ENCODE measurements around the gene MRRF.

MRRF gene

DNA sequence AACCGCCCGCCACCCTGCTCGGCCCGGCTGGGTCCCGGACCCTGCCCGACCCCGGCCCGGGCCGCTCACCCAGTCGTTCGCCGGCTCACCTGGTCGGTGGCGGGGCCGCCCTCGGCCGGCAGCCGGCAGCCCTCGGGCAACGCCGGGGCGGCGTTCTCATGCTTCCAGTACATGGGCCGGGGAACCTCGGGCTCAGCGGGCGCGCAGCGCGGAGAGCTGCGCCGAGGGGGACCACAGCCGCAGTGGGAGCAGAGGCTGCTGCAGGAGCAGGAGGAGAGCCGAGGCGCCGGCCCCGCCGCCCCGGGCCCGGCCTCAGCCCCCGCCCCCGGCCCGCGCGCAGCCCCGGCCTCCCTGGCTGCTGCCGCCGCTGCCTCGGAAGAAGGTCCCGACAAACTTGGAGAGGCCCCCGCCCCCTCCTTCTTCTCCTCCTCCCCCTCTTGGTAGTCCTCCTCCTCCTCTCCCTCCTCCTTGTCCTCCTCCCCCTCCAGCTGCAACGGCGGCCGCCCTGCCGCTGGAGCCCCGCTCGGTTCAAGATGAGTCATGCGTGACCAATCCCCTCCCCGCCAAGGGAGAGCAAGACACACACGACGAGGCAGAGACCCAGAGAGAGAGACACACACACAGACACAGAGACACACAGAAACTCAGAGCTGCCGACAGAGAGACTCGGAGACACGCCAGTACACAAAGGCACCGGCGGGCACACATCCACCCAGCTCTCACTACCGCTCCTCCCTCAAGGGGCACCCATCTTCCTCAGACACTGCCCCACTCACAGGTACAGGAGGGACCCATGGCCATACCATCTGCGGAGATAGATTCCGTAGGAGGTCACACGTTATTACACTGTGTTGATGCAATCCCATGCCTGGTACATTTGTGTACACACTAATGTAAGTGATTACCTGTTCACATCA lies 35.9 kb upstream of the MRRF start, which contains the start of gene LHX6:
LHX6 (minus strand) TSS at position 390 of the 917 bp plus-strand sequence; CDS start at position 173, 217 bp downstream.
- DNase-seq, result peak; percentile 46

GRCh38 chr9:122229485-122229837 lies 35.2 kb upstream of the MRRF start:
- DNase-seq, result peak; percentile 22

DNA sequence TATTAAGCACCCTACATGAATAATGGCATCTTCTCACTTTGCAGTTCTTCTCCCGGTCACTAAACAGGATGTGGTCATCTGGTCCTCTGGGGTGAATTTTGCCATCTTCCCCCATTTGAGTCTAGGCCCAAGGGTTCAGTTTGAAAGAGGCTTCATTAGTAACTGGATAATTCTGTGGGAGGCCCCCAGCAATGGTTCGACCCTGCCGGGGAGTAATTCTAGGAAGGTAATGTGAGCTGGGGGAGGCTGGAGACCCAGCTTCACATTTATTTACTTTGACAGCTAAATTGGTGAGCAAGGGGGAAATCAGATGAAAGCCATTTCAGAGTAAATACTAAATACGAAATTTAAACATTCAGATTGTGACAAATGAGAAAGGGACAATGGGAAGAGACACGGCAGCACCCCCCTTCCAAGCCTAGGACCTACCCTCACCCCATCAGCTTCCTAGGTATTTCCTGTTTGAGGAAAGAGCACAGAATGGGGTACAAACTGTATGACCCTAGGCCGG lies 31.8 kb upstream of the MRRF start:
- DNase-seq, result no peak

DNA sequence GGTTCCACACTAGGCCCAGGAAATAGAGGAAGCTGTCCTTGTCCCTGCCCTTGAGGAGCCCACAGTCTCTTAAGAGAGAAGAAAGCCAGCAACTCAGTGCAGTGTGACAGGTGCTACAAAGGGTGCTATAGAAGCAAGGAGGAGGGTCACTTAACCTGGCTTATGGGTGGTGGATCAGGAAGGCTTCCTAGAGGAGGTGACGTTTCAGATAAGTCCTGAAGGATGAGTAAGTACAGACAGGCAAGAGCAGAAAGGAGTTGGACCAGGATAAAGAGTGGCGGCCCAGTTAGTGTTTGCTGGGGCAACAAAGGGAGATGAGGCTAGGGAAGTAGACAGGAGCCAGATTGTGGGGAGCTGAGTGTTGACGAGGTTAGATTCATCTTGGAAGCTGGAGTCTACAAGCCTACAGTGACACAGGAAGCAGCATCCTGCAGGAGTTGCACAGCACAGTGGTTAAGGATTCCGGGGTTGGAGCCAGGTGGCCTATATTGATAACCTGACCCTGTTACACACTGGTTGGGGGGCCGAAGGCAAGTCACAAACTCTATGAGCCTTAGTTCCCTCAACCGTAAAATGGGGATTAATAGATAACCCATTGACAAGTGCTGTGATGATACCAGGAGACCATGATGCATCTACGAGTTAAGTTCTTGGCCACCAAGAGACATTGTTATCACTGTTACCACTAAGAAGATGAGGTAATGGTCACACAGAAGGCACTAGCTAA lies 30.5 kb upstream of the MRRF start:
- no peak for DNase-seq

- no peak for DNase-seq
Observed at GRCh38 chr9:122236681-122237080, 28.0 kb upstream of the MRRF start.

DNA sequence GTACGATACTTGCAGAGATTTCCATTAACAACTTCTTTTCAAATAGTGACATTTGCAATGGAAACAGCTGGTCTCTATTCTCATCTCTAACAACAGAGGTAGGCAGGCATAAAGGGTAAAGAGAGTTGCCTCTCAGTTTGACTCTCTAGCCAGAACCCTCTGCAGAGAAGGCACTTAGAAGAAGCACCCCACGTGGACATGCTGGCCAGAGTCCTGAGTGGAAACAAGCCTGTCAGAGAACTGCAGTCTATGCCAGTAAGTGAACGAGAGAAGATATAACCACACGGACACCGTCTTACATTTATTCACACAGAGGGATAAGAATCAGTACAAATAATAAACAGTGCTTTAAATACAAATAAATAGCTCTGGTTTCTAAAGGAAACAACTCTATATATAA lies 25.0 kb upstream of the MRRF start:
- no peak for DNase-seq

- no peak for DNase-seq
Observed at GRCh38 chr9:122244349-122244748, 20.3 kb upstream of the MRRF start.

DNA sequence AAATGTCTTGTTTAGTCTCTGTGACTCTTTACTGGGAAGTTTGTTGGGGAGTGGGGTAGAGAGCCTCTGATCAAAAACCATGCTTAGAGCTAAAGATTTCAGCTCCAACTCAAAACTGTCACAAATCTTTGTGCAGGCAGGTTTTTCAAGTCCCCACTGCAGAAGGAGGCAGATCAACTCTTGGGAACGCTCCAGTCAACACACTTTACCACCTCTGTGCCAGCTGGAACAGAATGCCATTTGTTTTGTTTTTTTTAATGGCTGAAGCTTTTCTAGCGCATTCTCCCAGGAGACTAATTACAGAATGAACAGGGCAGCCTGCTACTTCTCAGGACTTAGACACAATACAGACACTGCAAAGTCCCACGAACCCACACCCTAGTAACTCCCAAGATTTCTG lies 18.0 kb upstream of the MRRF start:
- no peak for DNase-seq

DNA sequence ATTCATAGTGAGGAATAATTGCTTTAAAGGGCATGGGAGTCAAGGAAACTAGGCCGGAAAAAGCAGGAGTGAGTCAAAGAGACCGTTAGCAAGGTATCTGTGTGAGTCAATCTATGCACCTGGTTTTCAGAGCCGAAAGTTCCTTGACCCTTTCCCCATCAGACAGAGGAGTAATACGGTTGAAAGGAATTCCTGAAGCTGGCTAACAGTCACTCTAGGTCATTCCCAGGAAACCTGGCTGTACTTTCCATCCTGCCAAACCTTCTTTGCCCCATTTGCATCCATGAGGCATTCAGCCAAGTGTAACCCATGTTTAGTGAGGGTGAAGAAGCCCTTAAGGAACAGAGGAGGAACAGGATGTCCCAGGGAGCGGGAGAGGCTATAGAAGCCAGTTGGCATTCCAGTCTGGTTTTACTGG lies 16.2 kb upstream of the MRRF start:
- DNase-seq, result no peak

- DNase-seq, result no peak
Observed at GRCh38 chr9:122251351-122251750, 13.3 kb upstream of the MRRF start.

GRCh38 chr9:122252796-122253195 lies 11.9 kb upstream of the MRRF start:
- DNase-seq, result no peak

DNA sequence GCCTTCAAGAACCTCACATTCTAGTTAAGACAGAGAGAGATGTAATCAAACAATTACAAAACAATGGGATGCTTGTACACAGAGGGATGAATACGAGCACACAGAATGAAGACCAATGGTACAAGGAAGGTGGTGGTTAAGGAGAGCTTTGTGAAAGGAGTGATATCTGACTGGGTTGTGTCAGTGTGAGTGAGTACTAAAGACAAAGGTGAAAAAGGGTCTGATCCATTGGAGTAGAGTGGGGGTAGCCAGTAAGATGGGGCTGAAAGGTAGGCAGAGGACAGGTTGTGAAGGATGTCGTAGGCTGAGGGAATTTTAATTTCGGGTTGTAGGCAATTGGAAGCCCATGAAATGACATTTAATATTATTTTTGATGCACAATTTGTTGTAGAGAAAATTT lies 9.9 kb upstream of the MRRF start:
- DNase-seq, result no peak

DNA sequence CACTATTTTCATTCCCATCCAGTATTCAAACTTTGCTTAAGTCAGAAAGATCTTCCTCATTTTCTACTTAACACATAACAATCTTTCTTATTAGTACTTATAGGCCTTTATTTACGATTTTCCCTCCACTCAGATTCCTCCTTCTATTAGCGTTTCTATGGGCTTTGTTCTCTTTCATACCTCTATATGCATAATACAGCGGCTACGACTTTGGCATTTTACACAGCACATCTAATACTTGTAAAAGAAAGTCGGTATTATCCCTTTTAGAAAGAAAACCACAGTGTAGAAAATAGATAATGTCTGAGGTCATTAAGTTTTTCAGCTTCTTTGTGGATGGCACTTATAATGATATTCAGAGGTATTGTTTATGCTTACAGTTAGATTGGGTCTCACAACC lies 8.5 kb upstream of the MRRF start:
- DNase-seq, result no peak

- no peak for DNase-seq
Observed at GRCh38 chr9:122258886-122259415, 5.7 kb upstream of the MRRF start.

- DNase-seq, result no peak
Observed at GRCh38 chr9:122261469-122261881, 3.2 kb upstream of the MRRF start.

GRCh38 chr9:122262073-122262472 lies 2.6 kb upstream of the MRRF start:
- DNase-seq, result no peak

- no peak for DNase-seq
Observed at GRCh38 chr9:122263699-122264349, 858 bp upstream of the MRRF start.

DNA sequence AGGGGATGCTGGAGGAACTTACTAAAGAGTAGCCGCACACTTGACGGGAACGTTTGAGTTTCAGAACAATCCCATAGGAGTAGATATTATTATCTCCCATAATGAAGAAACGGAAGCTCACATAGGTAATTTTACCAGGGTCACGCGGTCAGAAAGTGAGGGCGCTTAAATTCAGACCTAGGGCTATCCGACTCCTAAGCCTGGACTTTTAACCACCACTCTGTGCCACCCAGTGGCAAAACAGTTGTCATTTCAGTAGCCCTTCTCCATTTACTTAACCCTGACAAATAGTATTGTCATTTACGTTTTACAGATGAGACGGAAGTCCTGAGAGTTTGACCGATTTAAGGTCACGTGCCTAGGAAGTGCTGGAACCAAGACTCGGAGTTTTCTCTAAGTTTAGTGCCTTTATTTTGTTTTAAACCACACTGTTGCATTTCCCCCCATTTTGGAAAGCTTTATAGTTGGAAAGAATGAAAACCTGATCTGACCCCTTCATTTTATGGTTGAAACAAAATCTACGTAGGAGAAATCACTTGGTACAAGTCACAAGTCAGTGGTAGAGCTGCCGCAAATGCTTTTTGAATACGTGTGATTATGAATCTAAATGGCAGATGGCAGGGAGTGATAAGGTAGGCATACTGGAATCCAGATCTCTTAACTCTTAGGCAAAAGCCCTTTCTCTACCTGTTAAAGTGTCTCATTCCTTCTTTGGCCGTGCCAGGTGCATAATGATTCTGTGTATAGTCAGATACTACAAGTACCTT lies 650 bp downstream of the MRRF start:
- no peak for DNase-seq

GRCh38 chr9:122268041-122268814 lies 3.5 kb downstream of the MRRF start:
- no peak for DNase-seq

DNA sequence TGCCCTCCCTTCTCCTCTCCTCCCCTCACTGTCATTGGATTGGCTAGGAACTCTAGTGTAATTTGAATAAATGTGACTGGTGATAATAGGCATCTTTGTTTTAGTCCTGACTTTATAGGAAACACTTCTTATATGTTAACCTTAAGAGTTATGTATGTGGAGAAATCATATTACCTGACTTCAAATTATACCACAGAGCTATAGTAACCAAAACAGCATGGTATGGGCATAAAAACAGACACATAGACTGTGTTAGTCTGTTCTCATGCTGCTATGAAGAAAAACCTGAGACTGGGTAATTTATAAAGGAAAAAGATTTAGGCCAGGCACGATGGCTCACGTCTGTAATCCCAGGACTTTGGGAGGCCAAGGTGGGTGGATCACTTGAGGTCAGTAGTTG lies 9.4 kb downstream of the MRRF start:
- no peak for DNase-seq

DNA sequence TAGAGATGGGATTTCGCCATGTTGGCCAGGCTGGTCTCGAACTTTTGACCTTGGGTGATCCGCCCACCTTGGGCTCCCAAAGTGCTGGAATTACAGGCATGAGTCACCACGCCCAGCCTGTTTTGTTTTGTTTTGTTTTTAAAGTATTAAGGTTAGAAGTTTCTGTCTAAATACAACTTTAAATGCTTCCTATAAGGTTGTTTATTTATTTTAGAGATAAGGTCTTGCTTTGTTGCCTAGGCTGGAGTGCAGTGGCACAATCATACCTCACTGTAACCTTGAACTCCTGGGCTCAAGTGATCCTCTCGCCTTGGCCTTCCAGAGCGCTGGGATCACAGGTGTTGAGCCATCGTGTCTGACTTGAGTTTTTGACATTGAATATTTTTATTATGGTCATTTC lies 11.4 kb downstream of the MRRF start:
- DNase-seq, result no peak
